Keratinocyte (primary cell): ENCODE measurements around the gene FGGY. TPM values are rescaled to one million over a fixed set of nuclear protein-coding genes. Genes with fewer than 3 reads are reported as not detected.
A peak's percentile ranks its signal among the peaks of the same experiment; 100 is the strongest.

ENCODE experiments used
- DNase-seq: peaks from one replicate; pipeline ENCODE4 v3.0.0-alpha.2; 2011; ENCODE audit warnings: low read depth, missing footprints, low spot score
- FAIRE-seq: peaks from 2 replicates; lab custom pipeline; 2011; peaks lifted over from hg19 to GRCh38; lab: Jason Lieb, UNC
- H2AFZ ChIP-seq: 2 replicates; pipeline ENCODE4 v1.6.0; 2012; ENCODE audit warnings: low read length, control low read depth, inconsistent platforms; ENCODE audit not compliant: control insufficient read depth
- H3K27ac ChIP-seq: 2 replicates; pipeline ENCODE4 v1.5.1; 2011; ENCODE audit warnings: low read length; ENCODE audit not compliant: control insufficient read depth, insufficient read depth
- H3K27me3 ChIP-seq: 3 replicates; pipeline ENCODE4 v1.6.0; 2011; ENCODE audit warnings: low read length; ENCODE audit not compliant: control insufficient read depth, insufficient read depth; ENCODE audit errors: extremely low read depth
- H3K36me3 ChIP-seq, 2 experiments: 2 replicates in 1 of 2; 3 replicates in 1 of 2; pipeline ENCODE4 v1.5.1; 2011; ENCODE audit warnings: low read length in 2 of 2, mild to moderate bottlenecking in 1 of 2; ENCODE audit not compliant: control insufficient read depth in 2 of 2, insufficient read depth in 2 of 2; ENCODE audit errors: extremely low read depth in 1 of 2
- H3K4me1 ChIP-seq: 3 replicates; pipeline ENCODE4 v1.5.1; 2011; ENCODE audit warnings: low read length; ENCODE audit not compliant: control insufficient read depth, insufficient read depth; ENCODE audit errors: extremely low read depth
- H3K4me2 ChIP-seq: 3 replicates; pipeline ENCODE4 v1.6.0; 2011; ENCODE audit warnings: low read depth, low read length; ENCODE audit not compliant: control insufficient read depth, insufficient read depth; ENCODE audit errors: extremely low read depth
- H3K4me3 ChIP-seq, 3 experiments: fragments of 200-600 bp in 1 of 3; sonication (generic) in 1 of 3; 2 replicates in 2 of 3; 3 replicates in 1 of 3; pipeline ENCODE4 v1.5.1; 2011 to 2016; ENCODE audit warnings: low read length in 3 of 3, mild to moderate bottlenecking in 3 of 3, control low read depth in 2 of 3, inconsistent platforms in 1 of 3, low read depth in 1 of 3, mixed read lengths in 1 of 3, mixed run types in 1 of 3, moderate library complexity in 1 of 3; ENCODE audit not compliant: control insufficient read depth in 2 of 3, insufficient read depth in 2 of 3; ENCODE audit errors: extremely low read depth in 1 of 3
- H3K79me2 ChIP-seq: 2 replicates; pipeline ENCODE4 v1.6.0; 2012; ENCODE audit warnings: low read length; ENCODE audit not compliant: control insufficient read depth, insufficient read depth
- H3K9ac ChIP-seq: 3 replicates; pipeline ENCODE4 v1.6.0; 2011; ENCODE audit warnings: low read length; ENCODE audit not compliant: control insufficient read depth, insufficient read depth; ENCODE audit errors: extremely low read depth
- H3K9me1 ChIP-seq: 3 replicates; pipeline ENCODE4 v1.6.0; 2011; ENCODE audit warnings: low read length; ENCODE audit not compliant: control insufficient read depth, insufficient read depth; ENCODE audit errors: extremely low read depth
- H3K9me3 ChIP-seq: 2 replicates; pipeline ENCODE4 v1.5.1; 2012; ENCODE audit warnings: low read depth, low read length; ENCODE audit not compliant: control insufficient read depth
- H4K20me1 ChIP-seq: 3 replicates; pipeline ENCODE4 v1.6.0; 2011; ENCODE audit warnings: low read length; ENCODE audit not compliant: control insufficient read depth, insufficient read depth; ENCODE audit errors: extremely low read depth
- CTCF ChIP-seq, 3 experiments: IDR thresholded peaks in 1 of 3; conservative IDR thresholded peaks in 1 of 3; optimal IDR thresholded peaks in 1 of 3; 2 replicates in 2 of 3; 3 replicates in 1 of 3; pipeline versions ENCODE3 to v1.5.1; 2011; ENCODE audit warnings: low read length in 3 of 3, mild to moderate bottlenecking in 3 of 3, moderate library complexity in 2 of 3, control low read depth in 1 of 3, inconsistent platforms in 1 of 3; ENCODE audit not compliant: insufficient read depth in 2 of 3; ENCODE audit errors: extremely low read depth in 1 of 3
- EZH2 ChIP-seq: IDR thresholded peaks from one replicate; pipeline ENCODE4 v1.6.1; 2012; ENCODE audit warnings: inconsistent platforms, mild to moderate bottlenecking, low read length, moderate library complexity
- dilution Hi-C: fragments of 300-500 bp; cut with MboI; formaldehyde crosslinking; loops from one replicate; pipeline ENCODE4 v1.7.0; 2020; ENCODE audit warnings: low sequenced_read_pairs; ENCODE audit not compliant: extremely low pct_ligation_motif_present
- polyA plus RNA-seq, 5 experiments: library from polyadenylated mRNA; depleted of rRNA in 3 of 5; stranded (reverse) in 3 of 5; stranded (forward) in 1 of 5; unstranded in 1 of 5; fragments of >200 nt; gene quantifications; 1 replicate in 1 of 5; 2 replicates in 3 of 5; 3 replicates in 1 of 5; pipeline versions ENCODE4 v1.2.1 to v1.2.3, GENCODE V29; 2011 to 2012; ENCODE audit warnings: missing spikeins in 2 of 5, low read depth in 1 of 5, low replicate concordance in 1 of 5

FGGY gene
- polyA plus RNA-seq, 1 donor (not counting 4 experiments of a cell fraction or from before 2014, with no cell fraction given): 16.6 TPM

GRCh38 chr1:59279645-59280044 is 17.2 kb upstream of the FGGY start:
- Histone ChIP-seq H3K36me3 (no peaks in the 10 kb centered on the region), H3K4me3 (no peak overlapping the region), H3K27ac (no peak overlapping the region), H4K20me1 (no peaks in the 10 kb centered on the region), H3K27me3 (no peaks in the 10 kb centered on the region), H3K9ac (no peak overlapping the region), H3K4me2 (peak overlapping the region; percentile 46), H3K9me1 (no peaks in the 10 kb centered on the region), H2AFZ (peak overlapping the region; percentile 74), H3K9me3 (no peaks in the 10 kb centered on the region), H3K79me2 (no peaks in the 10 kb centered on the region), H3K4me1 (peaks cover 23% of the 10 kb centered on the region)
- peak; percentile 84 for FAIRE-seq
- TF ChIP-seq EZH2 (no peak), CTCF (optimal IDR thresholded peaks at IDR 0.05 in 1 of 3, IDR thresholded peaks at IDR 0.05 in 1 of 3, conservative IDR thresholded peaks at IDR 0.05 in 1 of 3; ENCODE audit: extremely low read depth in 1 of 3, insufficient read depth in 2 of 3, low read length in 3 of 3) (no peak)
- no peak for DNase-seq
- dilution Hi-C loops: no loop called here

- H3K9me1 ChIP-seq: no peaks in the 10 kb centered on the region
- H3K27me3 ChIP-seq: no peaks in the 10 kb centered on the region
- no peak overlapping the region for H2AFZ ChIP-seq
- no peak for TF ChIP-seq CTCF (optimal IDR thresholded peaks at IDR 0.05 in 1 of 3, IDR thresholded peaks at IDR 0.05 in 1 of 3, conservative IDR thresholded peaks at IDR 0.05 in 1 of 3; ENCODE audit: extremely low read depth in 1 of 3, insufficient read depth in 2 of 3, low read length in 3 of 3)
- TF ChIP-seq EZH2: no peak
- dilution Hi-C loops: no loop called here
- FAIRE-seq (no peak), DNase-seq (no peak)
- no peak overlapping the region for H3K9ac ChIP-seq
- H4K20me1 ChIP-seq: no peaks in the 10 kb centered on the region
- H3K4me2 ChIP-seq: no peak overlapping the region
- no peak overlapping the region for H3K27ac ChIP-seq
- H3K4me1 ChIP-seq: peaks cover 14% of the 10 kb centered on the region
- H3K4me3 ChIP-seq: no peak overlapping the region
- no peaks in the 10 kb centered on the region for H3K9me3 ChIP-seq
- no peaks in the 10 kb centered on the region for H3K79me2 ChIP-seq
- no peaks in the 10 kb centered on the region for H3K36me3 ChIP-seq
These were observed 13.9 kb upstream of the FGGY start for GRCh38 chr1:59282951-59283350.
